COLO668 (cell line): Measurements from ENCODE around the gene MXD3.
"Not testable (repeated sequence)": the region's sequence is repeated elsewhere in the genome, so short reads cannot be mapped to it uniquely, and the experiment has no call there.

ENCODE experiments used
- DNase-seq: peaks from one replicate; lab custom pipeline; 2025; ENCODE audit not compliant: unreplicated experiment; lab: John Stamatoyannopoulos, UW

Gene MXD3

DNA sequence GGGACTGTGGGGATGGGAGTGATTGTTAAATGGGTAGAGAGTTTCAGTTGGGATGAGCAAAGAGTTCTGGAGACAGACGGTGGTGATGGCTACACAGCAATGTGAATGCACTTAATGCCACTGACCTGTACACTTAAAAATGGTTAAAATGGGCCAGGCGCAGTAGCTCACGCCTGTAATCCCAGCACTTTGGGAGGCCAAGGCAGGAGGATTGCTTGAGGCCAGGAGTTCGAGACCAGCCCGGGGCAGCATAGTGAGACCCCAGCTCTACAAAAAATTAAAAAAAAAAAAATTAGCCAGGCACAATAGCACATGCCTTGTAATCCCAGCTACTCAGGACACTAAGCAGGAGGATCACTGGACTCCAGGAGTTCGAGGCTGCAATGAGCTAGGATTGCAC, 32.1 kb upstream of the MXD3 start:
- no peak for DNase-seq

DNA sequence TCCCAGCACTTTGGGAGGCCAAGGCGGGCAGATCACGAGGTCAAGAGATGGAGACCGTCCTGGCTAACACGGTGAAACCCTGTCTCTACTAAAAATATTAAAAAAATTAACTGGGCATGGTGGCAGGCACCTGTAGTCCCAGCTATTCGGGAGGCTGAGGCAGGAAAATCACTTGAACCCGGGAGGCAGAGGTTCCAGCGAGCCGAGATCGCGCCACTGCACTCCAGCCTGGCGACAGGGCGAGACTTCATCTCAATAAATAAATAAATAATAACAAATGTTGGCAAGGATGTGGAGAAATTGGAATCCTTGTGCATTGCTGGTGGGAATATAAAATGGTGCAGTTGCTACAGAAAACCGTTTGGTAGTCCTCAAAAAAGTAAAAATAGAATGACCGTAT, 31.3 kb upstream of the MXD3 start:
- DNase-seq, result not testable (repeated sequence)

DNA sequence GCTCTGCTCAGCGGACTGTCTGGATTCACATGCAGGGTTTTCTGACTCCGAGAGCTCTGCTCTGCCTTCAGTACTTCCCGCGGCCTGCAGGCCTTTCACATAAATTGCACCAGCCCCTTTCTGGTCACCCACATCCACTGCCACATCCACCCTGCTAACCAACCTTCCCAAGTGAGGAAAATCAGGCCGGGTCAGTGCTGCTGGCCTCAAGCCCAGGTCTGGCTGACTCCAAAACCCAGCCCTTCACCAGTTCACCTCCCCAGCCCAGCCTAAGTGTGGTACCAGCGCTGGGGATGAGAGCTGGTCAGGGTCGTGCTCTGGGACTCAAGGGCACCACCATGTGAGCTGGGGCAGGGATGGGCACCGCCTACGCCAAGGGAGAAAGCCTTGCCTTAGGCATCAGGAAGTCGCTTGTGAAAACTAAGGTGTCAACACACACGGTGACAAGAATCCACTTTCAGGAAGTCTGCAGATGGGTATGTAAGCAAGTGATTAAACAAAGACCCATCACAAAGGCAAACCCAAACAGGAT, 27.5 kb upstream of the MXD3 start:
- DNase-seq, result peak; percentile 4

DNA sequence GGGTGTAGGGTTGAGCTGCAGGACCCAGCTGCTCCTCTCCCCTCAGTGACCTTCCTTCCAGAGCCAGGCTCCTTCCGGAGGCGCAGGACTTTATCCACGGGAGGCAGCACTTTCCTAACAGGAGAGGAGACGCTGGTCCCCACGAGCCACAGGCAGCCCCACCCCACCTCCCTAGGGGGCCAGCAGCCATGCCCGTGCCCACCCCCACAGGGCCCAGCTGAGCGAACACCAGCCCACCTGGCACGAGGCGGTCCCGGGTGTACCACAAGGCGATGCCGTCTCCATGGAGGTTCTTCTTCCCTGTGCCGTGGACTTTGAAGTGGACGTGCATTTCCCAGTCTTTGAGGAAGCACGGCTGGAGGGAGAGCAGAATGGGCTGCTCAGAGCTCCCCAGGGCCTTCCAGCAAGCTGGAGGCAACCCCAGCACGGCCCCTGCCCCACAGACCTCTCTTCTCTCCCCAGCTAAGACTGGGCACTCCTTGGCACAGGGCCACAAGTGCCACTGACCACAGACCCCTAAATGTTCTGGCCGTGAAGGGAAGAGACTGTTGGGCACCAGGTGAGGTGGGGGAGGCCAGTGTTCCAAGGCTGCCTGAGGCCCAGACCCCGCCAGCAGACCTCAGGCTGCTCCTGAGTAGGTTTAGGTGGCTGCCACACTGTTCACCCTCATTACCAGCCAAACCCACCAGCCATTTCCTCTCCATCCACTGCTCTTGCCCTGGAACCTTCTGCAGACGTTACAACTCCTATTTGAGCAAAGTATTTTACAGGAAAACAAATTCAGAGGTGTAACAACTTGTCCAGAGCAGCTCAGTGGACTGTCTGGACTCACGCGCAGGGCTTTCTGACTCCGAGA, 26.8 kb upstream of the MXD3 start:
- no peak for DNase-seq

DNA sequence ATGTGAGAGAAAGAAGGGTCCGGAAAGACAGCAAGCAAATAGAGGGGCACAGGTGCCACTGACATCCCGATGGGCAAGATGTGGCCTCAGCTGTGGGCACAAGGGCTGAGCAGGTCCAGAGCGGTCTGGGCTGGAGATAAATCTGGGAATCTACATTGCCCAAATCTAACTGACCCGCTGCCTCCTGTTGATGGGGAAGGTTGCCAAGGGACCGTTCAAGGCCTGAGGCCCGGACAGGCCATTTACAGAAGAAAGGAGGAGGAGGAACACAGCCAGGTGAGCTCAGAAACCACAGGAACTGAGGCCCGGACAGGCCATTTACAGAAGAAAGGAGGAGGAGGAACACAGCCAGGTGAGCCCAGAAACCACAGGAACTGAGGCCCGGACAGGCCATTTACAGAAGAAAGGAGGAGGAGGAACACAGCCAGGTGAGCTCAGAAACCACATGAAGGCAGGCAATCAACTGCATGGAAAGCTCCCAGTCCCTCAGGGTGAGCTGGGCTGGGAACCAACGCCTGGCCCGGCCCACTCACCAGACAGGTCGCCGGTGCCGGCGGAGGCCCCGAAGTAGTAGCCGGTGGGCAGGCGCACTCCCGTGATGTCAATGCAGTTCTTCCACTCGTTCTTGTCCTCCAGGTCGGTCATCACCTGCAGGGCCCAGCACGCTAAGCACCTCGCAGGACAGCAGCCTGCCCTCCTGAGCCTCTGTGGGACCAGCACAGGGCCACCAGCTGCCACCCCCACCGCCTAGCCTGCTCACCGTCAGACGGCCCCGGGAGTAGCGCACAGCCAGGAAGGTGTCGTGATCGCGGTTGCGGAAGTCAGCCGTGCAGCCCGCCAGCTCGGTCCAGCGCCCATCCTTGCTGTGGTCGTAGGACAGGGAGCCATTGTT, 25.2 kb upstream of the MXD3 start:
- no peak for DNase-seq

DNA sequence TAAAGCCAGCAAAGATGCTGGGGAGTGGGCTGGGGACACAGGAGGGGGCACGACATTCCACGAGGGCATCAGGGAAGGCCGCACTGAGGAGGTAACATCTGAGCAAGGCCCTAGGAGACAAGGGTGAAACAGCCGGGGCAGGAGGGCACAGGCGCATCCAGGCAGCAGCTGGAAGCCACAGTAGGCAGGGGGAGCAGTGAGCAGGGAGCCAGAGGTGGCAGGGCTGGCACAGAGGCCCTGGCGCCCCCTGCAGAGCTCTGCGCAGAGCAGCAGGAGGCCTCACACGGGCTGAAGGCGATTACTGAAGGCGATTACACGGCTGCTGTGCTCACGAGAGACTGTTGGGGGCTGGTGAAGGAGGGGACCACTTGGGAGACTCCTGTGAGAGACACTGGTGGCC, 24.4 kb upstream of the MXD3 start:
- DNase-seq, result peak; percentile 21

DNA sequence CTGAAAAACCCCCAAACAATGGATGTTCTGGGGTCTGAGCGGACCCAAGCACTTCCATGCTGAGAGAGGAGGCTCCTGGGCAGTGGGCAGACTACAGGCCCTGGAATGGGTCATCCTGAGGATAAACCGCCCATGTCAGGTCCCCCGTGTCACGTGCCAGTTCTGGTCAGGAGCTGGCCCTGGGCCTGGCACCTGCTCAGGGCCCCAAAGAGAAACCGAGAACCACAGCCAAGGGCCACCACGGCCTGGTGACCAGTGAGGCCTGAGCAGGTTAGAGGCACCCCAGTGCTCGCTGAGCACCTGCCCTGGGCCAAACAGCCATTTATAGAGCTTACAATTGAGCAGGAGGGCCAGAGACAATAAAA, 24.0 kb upstream of the MXD3 start:
- no peak for DNase-seq

DNA sequence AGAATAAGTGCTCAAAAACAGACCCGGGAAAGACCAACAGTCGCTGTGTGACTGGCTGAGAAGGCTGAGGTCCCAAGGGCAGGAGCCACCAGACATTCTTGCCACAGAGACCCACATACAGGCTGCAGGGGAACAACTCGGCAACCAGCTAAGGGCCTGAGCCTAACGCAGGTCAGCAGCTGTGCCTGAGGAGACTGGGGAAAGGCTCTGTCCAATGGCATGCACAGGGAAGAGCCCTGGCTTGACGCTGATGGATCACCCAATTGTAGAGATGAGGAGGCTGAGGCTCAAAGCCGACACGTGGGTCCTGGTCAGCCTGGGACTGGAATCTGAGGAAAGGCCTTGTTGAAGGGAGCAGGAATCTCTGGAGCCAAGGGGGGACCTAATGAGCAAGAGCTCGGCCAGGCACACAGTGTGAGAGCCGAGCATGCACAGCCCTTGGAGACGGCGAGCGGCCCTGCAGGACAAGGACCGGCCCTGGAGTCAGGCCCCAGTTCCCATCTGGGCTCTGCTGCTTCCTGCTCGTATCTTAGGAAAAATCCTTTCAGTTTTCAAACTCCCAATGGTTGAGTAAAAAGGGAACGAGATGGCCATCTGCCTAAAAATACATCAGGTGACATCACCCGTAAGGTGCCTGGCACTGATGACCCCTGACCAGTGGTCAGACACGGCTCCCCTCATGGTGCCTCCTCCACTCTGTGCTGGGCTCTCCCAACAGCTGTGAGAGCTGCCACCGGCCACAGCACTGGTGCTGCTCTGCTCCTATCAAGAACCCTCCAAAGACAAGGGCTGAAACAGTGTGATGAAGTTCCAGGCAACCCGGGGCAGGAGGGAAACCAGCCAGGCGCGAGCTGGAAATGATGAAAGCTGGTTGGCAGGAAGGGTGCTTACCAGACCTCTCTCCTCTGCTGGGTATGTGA, 23.3 kb upstream of the MXD3 start:
- DNase-seq, result no peak

DNA sequence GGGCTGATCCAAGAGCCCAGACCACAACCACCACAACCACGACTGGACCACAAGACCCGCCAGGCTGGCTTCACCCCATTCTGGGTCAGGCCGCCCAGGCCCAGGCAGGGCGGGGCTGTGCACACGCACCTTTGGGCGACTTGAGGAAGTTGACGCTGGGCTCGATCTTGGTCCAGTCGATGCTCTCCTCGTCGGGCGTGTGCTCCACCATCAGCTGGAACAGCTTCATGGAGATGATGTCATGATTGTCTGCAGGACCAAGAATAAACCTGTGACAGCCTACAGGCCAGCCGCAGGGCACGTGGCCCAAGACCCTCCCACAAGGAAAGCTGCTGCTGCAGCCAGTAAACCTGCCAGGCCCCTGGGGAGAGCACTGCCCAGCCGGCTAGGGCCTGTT, 22.5 kb upstream of the MXD3 start:
- DNase-seq, result no peak

DNA sequence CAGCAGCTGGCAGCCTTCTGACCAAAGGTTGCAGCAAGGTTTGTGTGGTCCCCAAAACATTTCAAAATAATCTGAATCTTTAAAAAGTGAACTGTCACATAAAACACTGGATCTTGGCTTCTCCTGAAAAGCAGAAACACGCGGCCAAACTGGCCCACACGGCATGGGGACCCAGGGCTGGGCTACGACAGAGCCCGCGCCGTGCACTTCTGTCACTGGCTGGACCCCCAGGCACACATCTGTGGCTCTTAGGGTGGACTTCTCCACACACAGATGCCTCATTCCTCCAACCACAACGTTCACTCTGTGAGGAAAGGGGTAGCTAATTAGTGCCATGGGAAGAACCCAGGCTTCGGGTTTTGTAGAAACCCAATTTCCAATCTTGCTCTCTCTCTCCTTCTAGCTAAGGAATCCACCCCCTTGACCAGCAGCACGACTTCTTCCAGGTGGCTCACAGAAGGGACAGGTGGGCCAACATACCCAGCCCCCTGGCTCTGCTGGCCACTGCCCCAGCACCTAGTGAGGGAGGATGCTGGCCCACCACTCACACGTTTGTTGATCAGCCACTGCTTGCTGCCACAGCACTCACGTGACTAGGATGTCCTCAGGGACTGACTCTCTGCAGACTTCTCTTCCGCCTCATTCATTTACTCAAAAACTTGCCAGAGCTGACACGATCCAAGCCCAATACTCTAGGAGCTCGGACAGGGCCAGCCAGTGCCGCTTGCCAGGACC, 21.9 kb upstream of the MXD3 start:
- DNase-seq, result no peak

DNA sequence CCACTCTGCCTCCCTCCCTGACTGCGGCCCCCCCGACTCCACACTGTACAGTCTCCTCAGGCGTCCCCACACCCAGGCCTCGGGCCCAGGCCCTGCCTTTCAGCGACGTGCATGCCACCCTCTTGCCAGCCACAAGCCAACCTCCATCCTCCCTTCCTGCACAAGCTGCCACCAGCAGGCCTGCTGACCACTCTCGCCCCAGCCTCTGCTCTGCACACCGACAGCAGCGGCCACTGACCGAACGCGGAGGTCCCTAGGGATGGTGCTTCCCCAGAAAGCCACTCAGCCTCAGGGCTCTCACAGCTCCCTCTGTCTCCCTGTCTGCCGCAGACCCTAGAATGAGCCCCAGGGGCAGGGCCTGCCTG, 21.2 kb upstream of the MXD3 start:
- no peak for DNase-seq

DNA sequence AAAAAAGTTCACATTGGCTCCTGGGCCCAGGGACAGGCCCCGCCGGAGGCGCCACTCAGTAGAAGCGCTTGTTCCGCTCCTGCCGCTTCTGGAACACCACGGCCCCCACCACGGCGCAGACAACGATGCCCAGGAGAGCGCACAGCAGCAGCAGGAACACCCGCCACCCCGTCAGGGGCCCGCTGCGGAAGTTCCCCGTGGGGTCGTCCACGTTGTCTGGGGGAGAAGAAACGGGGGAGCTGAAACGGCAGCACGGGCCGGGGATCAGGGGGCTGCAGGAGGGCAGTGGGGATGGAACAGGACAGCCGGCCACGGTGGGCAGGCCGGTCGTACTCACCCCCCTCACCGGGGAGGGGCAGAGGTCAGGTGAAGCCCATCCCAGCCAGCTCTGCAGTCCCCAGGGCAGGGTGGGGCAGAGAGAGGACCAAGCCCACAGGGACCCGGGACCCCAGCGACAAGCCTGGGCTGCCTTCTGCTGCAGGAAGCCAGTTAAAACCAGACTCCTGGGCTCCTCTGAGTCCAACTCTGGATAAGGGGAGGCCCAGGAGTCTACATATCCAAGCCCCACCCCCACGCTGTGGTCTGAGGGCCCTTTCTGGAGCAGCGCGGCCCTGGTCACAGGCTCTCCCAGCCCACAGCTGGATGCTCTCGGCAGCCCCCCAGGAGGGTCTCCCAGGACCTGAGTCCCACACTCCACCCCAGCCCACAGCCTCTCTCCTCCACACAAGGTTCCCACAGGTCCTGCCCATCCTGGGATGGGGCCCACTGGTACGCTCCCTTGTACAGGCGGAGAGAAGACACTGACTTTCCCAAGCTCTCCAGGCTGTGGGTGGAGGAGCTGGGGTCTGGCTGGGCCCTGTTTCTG, 20.6 kb upstream of the MXD3 start:
- no peak for DNase-seq

DNA sequence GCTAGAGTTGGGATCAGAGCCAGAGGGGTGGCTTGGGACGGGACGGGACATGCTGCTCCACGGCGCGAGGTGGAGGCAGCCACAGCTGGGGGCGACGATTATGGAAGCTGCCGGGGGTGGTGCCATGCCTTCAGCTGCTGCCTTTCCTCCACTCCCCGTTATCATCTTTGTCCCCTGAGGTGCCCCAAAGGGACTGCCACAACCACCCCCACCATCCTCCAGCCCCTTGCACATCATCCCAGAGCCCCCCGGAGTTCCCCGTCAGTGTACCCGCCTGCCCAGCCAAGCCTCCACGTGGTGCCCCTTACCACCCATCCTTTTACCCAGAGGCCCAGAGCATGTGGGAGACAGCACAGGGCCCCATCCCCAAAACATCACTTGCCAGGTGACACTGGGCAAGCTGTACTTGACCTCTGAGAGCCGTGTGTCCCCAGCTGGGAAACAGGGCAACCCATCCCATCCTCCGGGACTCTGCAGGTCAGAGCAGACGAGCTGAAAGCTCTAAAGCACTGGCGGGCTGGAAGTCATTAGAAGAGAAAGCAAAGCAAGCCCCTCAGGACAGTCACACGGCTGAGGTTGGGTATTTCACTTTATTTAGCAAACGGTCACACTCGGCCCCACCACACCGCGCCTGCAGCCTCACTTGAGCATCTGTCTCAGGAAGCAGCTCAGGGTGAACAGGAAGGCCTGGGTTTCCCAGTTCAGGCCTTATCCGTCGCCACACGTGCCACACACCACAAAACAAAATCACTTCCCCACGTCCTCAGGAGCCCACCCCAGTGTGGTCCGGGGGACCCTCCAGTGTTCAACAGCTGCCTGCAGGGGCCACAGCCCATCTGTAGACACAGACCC, 19.5 kb upstream of the MXD3 start:
- no peak for DNase-seq

DNA sequence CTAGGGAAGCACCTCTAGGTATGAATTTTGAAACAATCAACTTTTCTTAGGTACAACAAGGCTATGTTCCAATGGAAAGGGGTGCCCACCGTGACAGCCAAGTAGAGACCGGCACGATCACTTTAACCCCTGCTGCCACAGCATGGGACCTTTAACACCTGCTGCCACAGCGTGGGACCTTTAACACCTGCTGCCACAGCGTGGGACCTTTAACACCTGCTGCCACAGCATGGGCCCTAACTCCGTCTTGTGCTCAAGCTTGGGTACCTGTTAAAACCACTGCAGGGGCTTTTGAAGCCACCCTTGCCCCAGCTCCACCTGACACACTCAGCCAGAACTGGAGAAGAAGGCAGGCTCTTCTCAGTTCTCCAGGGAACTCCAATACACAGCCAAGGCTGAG, 18.2 kb upstream of the MXD3 start:
- DNase-seq, result no peak

DNA sequence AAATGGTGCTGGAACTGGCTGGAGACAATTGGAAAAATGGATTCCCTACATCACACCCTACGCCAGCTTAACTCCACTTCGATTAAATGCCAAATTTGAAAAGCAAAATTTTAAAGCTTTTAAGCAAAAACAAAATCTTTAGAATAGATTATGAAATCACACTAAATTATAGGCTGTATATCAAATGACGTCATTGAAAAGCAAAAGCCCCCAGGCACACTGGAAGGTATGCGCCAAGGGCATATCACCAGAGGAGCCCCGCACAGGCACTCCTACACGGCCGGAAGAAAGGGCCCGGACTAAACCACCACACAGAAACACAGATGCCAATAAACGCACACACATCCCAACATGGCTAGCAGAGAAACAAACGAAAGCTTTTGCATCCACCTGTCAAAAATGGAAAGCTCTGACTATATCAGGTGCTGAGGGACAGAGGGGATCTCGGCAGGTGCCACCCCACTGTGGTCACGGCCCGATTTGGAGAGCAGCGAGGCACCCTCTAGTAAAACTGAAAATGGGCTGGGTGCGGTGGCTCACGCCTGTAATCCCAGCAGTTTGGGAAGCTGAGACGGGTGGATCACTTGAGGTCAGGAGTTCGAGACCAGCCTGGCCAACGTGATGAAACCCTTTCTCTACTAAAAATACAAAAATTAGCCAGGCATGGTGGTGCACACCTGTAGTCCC, 17.0 kb upstream of the MXD3 start:
- no peak for DNase-seq

DNA sequence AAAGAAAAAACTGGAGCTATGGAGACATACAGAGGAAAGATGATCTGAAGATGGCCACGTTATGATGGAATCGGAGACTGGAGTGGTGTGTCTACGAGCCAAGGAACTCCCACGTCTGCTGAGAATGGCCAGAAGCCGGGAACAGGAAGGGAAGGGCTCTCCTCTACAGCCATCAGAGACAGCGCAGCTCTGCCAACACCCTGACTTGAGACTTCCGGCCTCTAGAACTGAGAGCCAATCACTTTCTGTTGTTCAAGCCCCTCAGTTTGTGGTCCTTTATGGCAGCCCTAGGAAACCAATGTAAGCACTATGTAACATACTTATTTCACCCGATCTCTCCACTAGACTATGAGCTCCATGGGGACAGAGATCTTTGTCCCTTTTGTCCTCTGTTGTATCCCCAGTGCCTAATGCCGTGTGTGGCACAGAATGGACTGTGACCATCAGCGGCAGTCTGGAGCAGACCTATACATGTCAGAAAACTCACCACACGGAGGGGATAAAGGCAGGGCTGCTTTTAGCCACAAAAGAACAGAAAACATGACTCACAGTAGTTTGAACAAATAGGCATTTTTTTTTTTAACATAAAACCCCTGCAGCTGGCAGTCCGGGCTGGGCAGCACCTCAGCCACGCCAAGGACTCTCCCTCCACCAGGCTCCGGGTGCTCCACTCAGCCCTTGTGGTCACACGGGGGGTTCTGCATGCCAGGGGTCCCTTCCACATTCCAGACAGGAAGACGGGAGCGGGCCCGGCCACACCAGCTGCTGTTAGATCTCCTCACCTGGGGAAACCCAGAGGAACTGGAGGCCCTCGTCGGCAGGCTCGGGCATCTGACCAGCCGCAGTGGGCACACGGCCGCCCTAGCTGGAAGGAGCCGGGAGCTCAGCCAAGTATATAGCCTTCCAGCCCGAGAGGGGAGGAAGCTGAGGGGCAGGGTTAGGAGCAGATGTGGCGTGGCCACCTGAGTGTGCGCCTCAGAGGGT, 16.1 kb upstream of the MXD3 start:
- no peak for DNase-seq

DNA sequence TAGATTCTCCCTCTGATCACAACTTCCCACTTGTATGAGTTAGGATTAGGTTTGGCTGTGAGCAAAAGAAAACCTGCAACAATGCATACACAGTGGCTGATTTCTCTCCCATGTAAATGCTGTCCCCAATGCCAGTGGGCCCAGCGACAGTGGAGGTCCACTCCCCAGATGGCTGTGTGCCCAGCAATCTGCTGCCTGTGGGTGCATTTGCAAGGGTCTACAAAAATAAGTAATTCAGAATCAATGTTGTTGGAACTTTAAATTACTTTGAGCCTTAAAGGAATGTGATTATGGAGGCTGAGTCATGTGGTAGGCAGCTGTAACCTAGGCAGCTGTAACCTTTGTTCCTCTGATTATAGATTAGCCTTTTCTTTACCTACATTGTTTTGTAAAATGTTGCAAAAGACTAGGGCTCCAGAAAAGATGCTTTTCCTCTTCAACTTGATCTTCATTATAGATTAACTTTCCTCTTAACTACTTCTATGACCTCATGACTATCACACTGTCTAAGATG, 14.2 kb upstream of the MXD3 start:
- no peak for DNase-seq
